ENCODE data around the gene CXorf66. TPM values are rescaled to one million over a fixed set of nuclear protein-coding genes. Genes with fewer than 3 reads are reported as not detected.

Gene CXorf66
- total RNA-seq, 6 donors from 2014 or later: not detected

DNA sequence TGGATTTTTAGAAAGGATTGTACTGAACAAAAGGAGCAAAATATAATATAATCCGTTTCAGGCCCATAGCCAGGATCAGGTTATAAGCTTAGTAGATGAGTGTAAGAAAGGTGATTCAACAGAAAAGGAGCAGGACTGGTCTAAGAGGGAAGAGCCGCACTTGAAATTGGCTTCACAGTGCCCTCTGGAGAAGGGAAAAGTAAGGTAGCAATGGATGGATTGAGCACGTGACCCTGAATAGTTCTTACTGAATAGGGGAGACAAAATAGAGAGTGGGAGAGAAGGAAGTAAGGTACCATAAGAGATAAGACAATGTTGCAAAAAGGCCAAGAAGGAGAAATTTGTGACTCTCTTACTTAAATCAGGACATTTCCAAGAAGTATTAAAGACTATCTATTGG, 15.6 kb downstream of the CXorf66 start:
- 57 to 58% methylated on average over 3 of the region's 3 CpGs for WGBS, 2 donors
- TF ChIP-seq POLR2A (IDR thresholded peaks at IDR 0.05) (no peak), EP300 (IDR thresholded peaks at IDR 0.05) (no peak), POLR2AphosphoS5 (IDR thresholded peaks at IDR 0.05) (no peak)
- TF ChIP-seq, protein P1, sequence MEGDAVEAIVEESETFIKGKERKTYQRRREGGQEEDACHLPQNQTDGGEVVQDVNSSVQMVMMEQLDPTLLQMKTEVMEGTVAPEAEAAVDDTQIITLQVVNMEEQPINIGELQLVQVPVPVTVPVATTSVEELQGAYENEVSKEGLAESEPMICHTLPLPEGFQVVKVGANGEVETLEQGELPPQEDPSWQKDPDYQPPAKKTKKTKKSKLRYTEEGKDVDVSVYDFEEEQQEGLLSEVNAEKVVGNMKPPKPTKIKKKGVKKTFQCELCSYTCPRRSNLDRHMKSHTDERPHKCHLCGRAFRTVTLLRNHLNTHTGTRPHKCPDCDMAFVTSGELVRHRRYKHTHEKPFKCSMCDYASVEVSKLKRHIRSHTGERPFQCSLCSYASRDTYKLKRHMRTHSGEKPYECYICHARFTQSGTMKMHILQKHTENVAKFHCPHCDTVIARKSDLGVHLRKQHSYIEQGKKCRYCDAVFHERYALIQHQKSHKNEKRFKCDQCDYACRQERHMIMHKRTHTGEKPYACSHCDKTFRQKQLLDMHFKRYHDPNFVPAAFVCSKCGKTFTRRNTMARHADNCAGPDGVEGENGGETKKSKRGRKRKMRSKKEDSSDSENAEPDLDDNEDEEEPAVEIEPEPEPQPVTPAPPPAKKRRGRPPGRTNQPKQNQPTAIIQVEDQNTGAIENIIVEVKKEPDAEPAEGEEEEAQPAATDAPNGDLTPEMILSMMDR (IDR thresholded peaks at IDR 0.05): no peak
- H3K27ac ChIP-seq: no peak overlapping the region
- no peaks in the 10 kb centered on the region for H3K4me1 ChIP-seq
- DNase-seq (no peak), ATAC-seq (ENCODE audit: low FRiP score in 2 of 2) (no peak)
- H3K4me3 ChIP-seq: no peak overlapping the region
- H3K27me3 ChIP-seq: no peaks in the 10 kb centered on the region
- no peaks in the 10 kb centered on the region for H3K9me3 ChIP-seq
- no peaks in the 10 kb centered on the region for H3K36me3 ChIP-seq

DNA sequence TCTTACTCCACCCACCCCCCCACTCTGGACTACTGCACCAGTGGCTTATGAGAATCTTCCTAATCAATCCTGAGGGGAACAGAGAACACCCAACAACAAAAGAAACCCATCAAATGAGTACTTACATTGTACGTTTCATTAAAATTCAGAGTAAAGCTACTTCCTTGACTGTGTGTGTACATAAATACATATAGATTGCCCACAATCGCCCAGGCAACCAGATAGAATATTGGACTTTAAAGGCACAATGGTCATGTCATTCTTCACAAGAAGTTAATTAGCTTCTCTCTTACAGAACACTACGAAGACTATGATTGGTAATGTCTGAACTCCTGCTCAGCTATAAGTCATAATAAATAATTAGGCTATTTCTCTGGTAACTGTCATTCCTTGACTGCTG, 20.2 kb downstream of the CXorf66 start:
- no peak for ATAC-seq (ENCODE audit: low FRiP score in 2 of 2)
- no peak overlapping the region for H3K4me3 ChIP-seq
- DNase-seq: no peak
- no peaks in the 10 kb centered on the region for H3K36me3 ChIP-seq
- H3K9me3 ChIP-seq: no peaks in the 10 kb centered on the region
- TF ChIP-seq POLR2A (IDR thresholded peaks at IDR 0.05) (no peak), EP300 (IDR thresholded peaks at IDR 0.05) (no peak), POLR2AphosphoS5 (IDR thresholded peaks at IDR 0.05) (no peak)
- TF ChIP-seq, protein P1 (IDR thresholded peaks at IDR 0.05): no peak
- 61 to 74% methylated on average over 3 of the region's 3 CpGs for WGBS, 2 donors
- no peaks in the 10 kb centered on the region for H3K4me1 ChIP-seq
- H3K27ac ChIP-seq: no peak overlapping the region
- no peaks in the 10 kb centered on the region for H3K27me3 ChIP-seq

DNA sequence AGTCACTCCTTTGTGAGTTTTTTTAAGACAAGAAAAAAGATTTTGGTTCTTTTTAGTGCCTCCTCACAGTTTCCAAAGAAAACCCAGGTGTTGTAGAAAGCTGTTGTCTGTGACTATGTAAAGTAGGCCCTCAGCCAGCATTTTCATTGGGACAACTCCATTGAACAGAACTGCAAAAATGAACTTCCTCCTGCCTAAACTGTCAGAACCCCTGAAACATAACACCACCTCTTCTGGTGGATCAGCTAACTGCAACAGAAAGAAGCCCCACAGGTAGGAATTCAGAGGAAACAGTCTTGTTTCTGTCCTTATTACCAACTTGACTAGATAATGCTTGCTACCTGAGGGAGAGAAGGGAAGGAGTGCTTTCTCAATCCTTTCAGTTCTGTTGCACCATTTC, 29.1 kb downstream of the CXorf66 start:
- no peaks in the 10 kb centered on the region for H3K9me3 ChIP-seq
- no peak for DNase-seq
- TF ChIP-seq, protein P1 (IDR thresholded peaks at IDR 0.05): no peak
- TF ChIP-seq POLR2AphosphoS5 (IDR thresholded peaks at IDR 0.05) (no peak), EP300 (IDR thresholded peaks at IDR 0.05) (no peak), POLR2A (IDR thresholded peaks at IDR 0.05) (no peak)
- ATAC-seq (ENCODE audit: low FRiP score in 2 of 2): no peak
- H3K4me1 ChIP-seq: peaks cover 0 to 5% (median 1%) of the 10 kb centered on the region in 4 donors
- H3K27me3 ChIP-seq: peaks cover 0 to 6% (median 0%) of the 10 kb centered on the region in 4 donors
- no peak overlapping the region for H3K4me3 ChIP-seq
- no peak overlapping the region for H3K27ac ChIP-seq
- H3K36me3 ChIP-seq: no peaks in the 10 kb centered on the region

DNA sequence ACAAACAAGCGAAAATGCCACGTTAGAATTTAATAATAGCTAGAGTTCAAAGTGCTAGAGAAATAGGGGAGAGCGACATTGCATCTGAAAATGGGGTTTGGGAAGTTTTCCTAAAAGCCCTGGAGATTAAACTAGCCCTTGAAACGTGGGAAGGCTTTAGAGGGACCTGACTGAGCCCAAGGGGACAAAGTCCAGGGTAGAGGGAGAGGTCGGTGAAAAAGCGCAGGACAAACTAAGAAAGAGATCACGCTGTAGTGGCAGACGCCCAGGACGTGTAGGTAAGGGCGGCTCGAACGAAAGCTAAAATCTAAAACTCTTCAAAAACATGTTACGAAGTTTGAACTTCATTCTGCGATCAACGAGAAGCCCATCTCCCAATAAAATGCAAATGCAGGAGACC, 31.4 kb downstream of the CXorf66 start:
- Histone ChIP-seq H3K27me3 (peaks cover 0 to 8% (median 0%) of the 10 kb centered on the region in 4 donors), H3K27ac (peak overlapping the region; percentile 93 to 99 (median 97)), H3K36me3 (no peaks in the 10 kb centered on the region), H3K4me1 (peaks cover 0 to 12% (median 3%) of the 10 kb centered on the region in 4 donors), H3K9me3 (no peaks in the 10 kb centered on the region), H3K4me3 (peak overlapping the region in 3 of 4 donors; percentile 50 to 86 (median 75))
- ATAC-seq (ENCODE audit: low FRiP score in 2 of 2) (no peak), DNase-seq (no peak)
- TF ChIP-seq POLR2A (IDR thresholded peaks at IDR 0.05) (no peak), EP300 (IDR thresholded peaks at IDR 0.05) (no peak), POLR2AphosphoS5 (IDR thresholded peaks at IDR 0.05) (no peak)
- TF ChIP-seq, protein P1 (IDR thresholded peaks at IDR 0.05): no peak
- 63 to 78% methylated on average over 15 of the region's 15 CpGs for WGBS, 2 donors
